GM19455 (cell line): Measurements from ENCODE around the gene TBPL2.
"Not testable (repeated sequence)": the region's sequence is repeated elsewhere in the genome, so short reads cannot be mapped to it uniquely, and the experiment has no call there.

Experiments
- ATAC-seq: cut with Tn5 transposase; IDR thresholded peaks from one replicate; pipeline ENCODE4 v1.9.1; 2021; ENCODE audit not compliant: unreplicated experiment

The TBPL2 gene

GRCh38 chr14:55440385-55440784 lies at the start of gene TBPL2:
TSS of gene TBPL2 (minus strand) at chr14:55440616. CDS start at chr14:55440449, 167 bp downstream.
- ATAC-seq: no peak

DNA sequence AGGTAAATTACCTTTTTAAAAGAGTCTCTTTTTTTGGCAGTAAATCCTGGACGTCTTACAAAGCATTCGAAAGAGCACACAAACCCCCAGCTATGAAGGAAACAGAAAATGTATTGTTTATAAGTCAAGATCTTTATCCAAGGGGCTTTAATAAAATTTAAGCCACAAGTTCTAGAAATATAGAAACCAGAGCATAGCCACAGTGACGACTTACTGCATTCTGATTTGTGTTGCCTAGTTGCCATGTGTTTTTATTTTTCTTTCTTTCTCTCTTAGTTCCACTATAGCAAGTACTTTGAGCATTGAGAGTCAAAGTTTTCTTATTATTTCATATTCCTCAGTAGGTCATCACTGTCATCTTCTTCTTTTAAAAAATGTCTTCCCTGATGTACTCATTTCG lies 47.8 kb upstream of the TBPL2 start:
- ATAC-seq: no peak

DNA sequence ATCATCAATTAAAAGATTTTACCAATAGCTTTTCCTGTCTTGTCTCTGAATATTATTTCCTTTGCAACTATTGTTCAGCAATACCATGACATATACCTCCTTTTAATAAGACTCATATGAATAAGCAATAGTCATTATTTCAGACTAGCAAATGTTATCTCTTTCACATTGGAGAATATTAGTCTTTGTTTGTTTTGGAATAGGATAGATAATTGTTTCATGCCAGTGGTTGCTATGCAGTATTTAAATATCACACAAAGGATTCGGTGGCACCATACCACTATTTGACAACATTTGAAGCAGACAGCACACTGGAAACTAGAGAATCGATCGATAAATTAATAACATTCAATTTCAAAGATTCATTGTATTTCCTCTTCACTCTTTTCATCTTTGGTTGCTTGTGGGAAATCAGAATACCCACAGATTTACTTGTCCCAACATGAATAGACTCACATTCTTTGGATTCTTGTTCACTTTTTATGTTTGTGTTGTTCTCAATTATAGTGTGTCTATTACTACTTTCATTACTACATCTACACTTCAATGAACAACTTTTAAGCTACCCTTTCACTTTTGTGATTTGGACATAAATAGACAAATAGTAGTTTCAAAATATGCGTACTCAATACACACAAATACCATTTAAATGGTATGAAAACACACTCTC lies 42.7 kb upstream of the TBPL2 start:
- no peak for ATAC-seq

DNA sequence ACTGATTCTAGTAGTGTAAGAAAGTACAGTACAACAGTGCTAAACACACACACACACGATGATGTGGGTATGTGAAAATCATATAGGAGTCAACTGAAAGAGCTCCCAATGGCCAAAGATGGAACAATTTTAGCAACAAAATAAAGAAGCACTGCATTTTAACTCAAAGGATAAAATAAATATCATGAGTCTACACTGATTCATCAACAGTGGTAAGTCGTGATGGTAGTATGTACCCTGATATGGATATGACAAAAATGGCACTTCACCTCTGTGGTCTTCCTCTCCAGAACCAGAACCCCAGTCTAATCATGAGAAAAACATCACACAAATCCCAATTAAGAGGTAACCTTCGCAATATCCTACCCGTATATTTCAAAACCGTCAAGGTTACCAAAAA lies 41.4 kb upstream of the TBPL2 start:
- ATAC-seq: no peak

DNA sequence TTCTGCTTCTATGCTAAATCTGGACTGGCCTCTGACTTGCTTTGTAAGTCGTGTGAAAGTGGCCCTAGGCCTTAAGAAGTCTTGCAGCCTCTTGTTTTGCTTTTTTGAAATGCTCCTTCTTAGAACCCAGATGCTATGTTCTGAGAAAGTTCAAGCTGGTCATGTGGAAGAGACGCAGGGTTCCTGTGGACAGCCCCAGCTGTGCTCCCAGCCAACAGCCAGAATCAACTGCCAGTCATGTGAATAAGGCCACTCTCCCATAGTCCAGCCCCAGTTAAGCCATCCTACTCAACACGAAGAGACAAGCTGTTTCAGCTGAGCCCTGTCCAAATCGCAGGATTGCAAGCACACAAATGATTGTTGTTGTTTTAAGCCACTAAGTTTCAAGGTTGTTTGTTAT lies 37.3 kb upstream of the TBPL2 start:
- no peak for ATAC-seq

DNA sequence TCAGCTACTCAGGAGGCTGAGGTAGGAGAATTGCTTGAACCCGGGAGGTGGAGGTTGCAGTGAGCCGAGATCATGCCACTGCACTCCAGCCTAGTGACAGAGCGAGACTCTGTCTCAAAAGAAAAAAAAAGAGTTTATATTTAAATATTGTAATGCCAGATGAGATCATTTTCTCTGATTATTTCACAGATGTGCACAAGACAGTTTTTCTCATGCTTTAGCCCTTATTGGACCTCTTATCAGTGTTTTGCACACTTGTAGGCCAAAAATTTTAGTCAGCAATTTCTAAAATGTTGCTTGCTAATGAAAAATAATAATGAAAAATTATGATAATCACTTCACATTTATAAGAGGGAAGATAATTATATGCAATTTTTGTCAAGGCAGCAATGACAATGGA lies 36.0 kb upstream of the TBPL2 start:
- ATAC-seq: not testable (repeated sequence)

DNA sequence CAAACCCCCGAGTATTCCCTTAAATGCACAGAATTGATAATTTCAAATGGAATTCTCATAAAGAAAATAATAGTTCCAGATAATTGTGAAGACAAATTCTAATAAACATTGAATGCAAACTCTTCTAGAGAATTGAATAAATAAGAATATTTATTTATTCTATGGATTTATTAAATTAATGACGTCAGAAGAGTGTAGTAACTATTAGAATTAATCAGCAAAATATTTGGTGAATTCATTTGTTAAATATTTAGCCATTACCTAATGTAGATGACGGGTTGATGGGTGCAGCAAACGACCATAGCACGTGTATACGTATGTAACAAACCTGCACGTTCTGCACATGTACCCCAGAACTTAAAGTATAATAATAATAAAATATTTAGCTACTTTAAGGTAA lies 33.4 kb upstream of the TBPL2 start:
- no peak for ATAC-seq

DNA sequence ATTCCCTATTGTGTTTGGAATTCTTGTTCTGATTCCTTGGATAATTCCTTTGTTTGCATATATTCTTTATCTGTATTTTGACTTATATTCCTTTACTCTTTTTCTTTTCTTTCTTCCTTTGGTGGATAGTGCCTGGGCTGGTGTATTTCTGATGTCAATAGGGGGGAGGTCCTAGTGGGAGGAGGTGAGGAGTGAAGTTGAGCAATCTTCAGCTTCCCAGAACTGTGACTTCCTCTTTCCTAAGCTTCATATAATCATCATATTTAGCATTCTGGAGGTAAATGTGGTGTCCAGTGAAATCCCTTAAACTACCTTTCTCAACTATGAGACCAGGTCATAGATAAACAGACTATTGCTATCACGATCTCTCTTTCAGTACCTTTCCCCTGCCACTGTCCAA lies 29.6 kb upstream of the TBPL2 start:
- no peak for ATAC-seq

DNA sequence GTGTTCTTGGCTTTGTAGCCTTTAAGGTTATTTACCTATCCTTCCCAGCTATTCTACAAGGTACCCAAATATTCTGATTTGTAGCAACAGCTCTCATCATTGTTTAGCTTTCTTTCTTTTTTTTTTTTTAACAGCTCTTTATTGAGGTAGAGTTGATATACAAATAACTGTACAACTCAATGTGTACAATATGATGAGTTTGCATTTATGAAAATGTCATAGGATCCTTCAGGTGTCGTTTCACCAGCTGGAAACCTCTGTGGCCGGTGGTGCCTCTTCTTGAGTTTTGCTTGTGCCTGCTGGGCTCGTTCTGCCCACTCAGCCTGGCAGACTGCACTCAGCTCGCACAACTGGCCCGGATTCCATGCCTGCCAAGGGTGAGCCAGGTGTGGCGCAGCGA lies 26.9 kb upstream of the TBPL2 start:
- no peak for ATAC-seq

DNA sequence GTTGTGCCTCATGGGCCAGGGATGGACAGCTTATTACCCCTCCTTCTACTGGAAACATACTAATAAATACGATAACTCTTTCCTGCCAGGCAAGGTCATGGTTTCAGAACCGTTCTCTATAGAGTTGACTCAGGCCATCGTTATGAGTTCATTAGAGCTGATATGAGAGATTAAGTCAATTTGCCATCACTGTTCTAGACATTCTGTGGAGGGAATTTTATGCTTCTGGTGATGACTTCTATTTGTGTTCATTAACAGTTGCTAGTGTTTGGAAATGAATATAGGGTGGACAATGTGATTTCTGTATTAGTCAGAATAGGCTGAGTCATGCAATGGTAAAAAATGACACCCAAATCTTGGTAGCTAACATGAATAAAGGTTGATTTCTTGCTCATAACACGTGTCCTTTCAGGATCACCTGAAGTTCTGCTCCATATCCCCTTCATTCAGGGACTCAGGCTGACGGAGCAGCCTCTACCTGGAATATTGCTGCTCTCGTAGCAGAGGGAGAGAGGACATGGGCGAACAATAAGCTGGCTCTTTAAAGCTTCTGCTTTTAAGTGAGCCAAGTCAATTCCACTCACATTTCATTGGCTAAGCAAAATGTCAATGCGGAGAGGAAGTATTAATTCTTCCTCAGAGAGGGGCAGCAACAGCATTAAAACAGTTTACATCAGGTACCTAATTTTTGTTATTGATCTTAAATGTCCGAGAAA lies 18.5 kb upstream of the TBPL2 start:
- ATAC-seq: peak; percentile 71

- ATAC-seq: no peak
These were observed 17.1 kb upstream of the TBPL2 start for GRCh38 chr14:55457496-55457895.

- ATAC-seq: not testable (repeated sequence)
These were observed 16.0 kb upstream of the TBPL2 start for GRCh38 chr14:55456411-55456810.

DNA sequence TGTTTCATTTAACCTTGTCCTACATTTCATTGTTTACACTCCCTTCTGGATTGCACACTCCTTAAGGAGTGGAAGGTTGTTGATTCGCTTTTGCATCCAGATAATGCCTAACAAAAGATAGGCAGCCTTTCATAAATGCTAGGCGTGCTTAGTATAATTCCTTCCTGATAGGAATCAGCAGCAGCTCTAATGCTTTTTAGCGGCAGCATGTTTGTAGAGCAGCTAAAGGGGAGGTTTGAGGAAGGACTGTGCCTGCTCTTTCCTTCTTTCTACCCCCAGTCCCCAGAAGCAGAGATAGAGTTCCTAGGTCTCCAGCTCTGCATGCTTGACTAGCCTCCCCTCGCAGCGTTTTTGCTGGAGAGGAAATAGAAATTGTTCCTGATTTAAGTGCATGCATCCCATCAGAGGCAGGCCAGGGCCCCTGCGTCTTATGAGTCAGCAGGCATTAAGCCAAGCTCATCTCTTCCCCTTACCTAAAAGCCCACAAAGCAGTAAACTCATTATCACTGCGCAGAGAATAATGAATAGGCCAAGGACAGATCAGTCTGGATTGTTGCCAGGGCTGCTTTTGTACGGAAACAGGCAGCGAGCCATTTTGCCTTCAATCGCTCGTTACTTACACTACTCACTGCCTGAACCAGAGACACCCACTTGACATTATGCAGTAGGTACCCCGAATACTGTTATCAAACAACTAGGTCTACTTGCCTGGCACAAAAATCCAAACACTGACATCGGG lies 14.0 kb upstream of the TBPL2 start:
- ATAC-seq: no peak

DNA sequence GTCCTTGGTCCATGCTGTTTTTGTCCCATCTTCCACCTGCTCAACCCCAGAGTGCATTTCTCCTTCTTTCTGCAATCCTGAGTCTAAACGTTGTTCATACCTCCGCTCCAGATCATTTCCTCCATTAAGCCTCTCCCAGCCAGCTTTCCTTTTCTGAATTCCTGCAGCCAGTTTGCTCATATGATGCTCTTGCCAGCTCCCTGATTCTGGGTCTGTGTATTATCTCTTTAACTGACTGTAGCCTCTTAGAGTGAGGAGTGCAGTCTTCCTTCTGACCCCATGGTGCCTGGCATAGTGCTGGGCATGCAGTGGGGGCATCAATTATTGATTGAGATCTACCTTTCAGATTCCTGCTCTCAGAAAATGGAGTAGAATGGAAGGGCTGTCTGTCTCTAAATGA lies 11.5 kb upstream of the TBPL2 start:
- ATAC-seq: no peak

GRCh38 chr14:55451398-55451797 lies 11.0 kb upstream of the TBPL2 start:
- no peak for ATAC-seq

- no peak for ATAC-seq
These were observed 10.6 kb upstream of the TBPL2 start for GRCh38 chr14:55450987-55451386.

DNA sequence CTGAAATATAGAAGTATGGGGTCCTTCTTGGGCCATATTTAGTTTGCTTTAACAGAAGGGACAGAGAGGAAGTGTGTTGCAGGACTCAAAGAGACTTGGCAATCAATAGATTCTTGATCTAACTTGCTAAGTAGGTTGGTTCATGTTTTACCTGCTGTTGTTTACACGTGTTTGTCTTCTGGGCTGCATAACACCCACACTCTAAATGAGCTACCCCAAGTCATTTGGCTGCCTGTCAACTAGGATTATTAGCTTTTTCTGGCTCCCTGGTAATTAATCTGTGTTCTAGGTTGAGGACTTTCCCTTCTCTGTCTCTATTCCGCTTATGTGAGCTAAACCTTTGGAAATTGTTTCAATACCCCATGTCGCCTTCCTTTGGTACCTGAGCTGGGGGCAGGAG lies 10.1 kb upstream of the TBPL2 start:
- ATAC-seq: no peak

DNA sequence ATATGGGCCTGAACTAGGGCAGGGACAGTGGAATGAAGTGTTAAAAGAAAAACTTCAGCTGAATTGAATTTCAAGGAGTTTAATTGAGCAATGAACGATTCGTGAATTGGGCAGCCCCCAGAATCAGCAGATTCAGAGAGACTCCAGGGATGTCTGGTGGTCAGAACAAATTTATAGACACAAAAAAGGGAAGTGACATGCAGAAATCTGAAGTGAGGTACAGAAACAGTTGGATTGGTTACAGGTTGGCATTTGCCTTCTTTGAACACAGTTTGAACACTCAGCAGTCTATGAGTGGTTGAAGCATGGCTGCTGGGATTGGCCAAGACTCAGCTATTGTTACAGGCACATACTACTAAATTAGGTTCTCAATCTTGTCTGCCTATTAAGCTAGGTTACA lies 9.7 kb upstream of the TBPL2 start:
- ATAC-seq: no peak

GRCh38 chr14:55449116-55449515 lies 8.7 kb upstream of the TBPL2 start:
- no peak for ATAC-seq

- no peak for ATAC-seq
These were observed 7.8 kb upstream of the TBPL2 start for GRCh38 chr14:55448141-55448614.

DNA sequence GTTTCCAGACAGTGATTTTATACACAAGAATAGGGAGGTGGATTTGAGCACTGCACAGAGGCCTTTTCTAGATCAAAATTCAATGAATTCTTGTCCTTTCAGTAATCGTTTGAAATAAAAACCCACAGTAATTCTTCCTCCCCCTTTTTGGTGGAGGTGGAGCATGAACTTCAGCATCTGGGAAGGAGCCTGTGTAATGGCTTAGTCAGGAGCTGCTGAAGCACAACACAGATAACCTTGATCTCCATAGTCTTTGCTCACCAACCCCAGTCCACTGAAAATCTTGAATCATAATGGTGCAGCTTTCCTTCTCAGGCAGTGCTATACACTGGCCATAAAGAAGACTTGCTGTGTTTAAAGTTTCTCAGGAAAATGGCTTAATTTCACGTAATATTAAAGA lies 6.4 kb upstream of the TBPL2 start:
- ATAC-seq: no peak

DNA sequence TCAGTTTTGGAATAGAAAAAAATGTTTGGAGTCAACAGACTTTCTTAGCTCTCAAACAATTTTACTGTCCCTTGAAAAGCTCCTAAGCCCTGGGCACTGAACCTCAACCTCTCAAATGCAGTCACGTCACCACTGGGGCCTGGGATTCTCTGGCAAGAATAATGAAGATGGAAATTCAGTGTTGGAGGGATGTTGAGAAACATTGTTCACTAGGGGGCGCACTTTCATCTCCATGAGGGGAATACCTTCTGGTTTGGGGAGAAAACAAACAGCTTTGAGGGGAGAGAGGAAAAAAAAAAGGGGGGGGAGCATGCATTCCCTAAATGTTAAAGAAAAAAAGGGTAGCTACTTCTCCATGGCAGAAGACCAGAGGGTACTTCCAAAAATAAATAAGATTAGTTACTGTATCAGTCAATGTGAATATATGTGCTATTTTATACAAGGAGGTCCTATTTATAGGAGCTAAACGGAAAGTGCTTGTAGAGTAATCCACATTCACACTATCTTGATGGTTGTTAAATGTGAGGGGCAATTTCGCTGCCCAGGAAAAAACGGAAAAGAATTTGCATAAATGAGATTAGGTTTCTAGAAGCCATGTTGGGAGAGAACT lies 5.8 kb upstream of the TBPL2 start:
- no peak for ATAC-seq
